ENCODE results near the gene IPO4.

IPO4 gene

DNA sequence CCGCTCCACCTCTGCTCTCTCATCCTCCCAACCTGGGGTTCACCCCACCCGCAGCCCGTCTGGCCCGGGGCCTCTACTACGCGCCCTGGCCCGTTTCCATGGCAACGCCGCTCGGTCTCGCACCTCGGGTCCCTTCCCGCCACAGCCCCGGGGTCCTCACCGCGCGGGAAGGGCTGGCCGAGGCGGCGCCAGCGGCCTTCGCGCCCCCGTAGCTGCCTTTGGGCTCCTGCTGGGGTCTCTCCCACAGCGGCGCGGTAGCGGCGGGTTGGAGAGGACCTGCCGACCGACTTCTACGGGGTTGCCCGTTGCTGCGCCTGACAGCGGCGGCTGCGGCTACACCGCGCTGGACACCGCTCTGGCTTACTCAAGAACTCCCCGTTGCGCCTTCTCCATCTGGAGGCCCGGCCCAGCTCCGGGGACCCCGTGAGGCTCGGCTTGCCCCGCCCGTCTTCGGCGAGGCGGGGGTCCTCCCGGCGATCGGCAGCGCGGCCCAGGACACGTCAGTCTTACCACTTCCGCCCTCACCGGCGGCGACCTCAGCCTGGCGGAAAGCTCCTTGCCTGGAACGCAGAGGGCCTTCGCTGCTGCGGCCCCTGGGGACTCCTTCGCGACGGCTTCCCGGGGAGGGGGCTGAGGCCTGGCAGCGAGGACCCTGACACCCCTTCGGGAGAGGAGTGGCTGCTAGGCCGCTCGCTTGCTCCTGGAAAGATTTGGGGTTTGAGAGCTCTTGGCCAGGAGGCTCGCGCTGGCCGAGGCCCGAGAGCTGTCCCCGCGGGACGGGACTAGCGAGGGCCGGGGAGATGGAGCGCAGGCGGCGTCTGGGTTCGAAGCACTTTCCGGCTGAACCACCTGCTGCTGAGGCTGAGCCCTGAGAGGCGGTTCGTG, 6.8 kb upstream of the IPO4 start, which contains the start of gene TM9SF1:
Gene TM9SF1, minus strand, starts transcription at position 256 of the 885 bp plus-strand sequence. CDS start 422 bp downstream, outside the sequence.
- TF ChIP-seq, protein P1, sequence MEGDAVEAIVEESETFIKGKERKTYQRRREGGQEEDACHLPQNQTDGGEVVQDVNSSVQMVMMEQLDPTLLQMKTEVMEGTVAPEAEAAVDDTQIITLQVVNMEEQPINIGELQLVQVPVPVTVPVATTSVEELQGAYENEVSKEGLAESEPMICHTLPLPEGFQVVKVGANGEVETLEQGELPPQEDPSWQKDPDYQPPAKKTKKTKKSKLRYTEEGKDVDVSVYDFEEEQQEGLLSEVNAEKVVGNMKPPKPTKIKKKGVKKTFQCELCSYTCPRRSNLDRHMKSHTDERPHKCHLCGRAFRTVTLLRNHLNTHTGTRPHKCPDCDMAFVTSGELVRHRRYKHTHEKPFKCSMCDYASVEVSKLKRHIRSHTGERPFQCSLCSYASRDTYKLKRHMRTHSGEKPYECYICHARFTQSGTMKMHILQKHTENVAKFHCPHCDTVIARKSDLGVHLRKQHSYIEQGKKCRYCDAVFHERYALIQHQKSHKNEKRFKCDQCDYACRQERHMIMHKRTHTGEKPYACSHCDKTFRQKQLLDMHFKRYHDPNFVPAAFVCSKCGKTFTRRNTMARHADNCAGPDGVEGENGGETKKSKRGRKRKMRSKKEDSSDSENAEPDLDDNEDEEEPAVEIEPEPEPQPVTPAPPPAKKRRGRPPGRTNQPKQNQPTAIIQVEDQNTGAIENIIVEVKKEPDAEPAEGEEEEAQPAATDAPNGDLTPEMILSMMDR (IDR thresholded peaks at IDR 0.05; ENCODE audit: insufficient read depth, low read depth, low read length, missing control alignments), result no peak
- H3K4me3 ChIP-seq (ENCODE audit: low read depth, low read length), result peak within 1 kb of the TSS; percentile 77
- DNase-seq (ENCODE audit: low read depth), result peak; percentile 96

DNA sequence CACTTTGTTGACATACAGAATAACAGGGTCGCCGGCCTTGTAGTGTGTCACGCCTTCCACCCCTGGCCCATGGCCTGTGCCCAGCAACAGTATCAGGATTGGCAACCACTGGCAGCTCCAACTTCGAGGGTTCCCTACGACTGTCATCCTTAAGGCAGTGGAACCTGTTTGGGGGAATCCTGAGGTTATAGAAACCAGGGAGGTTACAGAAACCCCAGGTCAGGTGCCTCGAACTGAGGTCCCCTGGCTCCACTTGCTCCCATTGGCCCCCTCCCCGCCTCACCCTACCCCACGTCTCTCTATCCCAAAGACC, 6.2 kb upstream of the IPO4 start:
- TF ChIP-seq, protein P1 (IDR thresholded peaks at IDR 0.05; ENCODE audit: insufficient read depth, low read depth, low read length, missing control alignments), result no peak

DNA sequence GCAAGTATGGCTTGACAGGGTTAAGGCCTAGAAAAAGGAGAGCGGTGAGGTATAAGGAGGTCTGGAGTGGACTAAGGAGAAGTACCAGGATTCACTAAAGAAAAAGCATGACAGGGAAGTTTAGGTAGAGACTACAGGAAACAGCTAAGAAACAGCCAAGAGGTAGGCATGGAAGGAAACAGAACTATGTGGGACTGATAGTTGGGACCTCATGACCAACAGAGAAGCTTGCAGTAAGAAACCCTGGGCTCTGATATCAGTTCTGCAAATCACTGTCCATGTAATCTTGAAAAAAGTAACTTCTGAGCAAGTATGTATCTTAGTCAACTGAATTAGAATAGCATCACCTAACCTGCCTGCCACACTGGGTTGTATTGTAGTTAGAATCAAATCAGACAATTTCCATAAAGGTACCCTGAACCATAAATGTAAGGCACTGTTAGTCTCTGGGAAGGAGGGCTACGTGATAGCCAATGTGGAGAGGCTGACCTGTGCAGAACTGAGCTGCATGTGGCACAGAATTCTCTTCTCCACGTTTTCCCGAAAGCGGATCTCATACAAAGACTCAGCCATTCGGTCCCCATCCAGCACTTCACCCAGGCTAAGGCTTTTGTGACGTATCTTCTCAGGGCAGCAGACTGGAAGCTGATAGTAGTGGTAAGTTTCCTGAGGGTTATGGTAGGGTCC, 5.7 kb upstream of the IPO4 start:
- H3K4me3 ChIP-seq (ENCODE audit: low read depth, low read length), result peak overlapping the region; percentile 77
- TF ChIP-seq, protein P1 (IDR thresholded peaks at IDR 0.05; ENCODE audit: insufficient read depth, low read depth, low read length, missing control alignments), result no peak
- DNase-seq (ENCODE audit: low read depth), result no peak

More for the DNA sequence above, 6.2 kb upstream of the IPO4 start:
- H3K4me3 ChIP-seq (ENCODE audit: low read depth, low read length), result peak overlapping the region; percentile 77
- no peak for DNase-seq (ENCODE audit: low read depth)

DNA sequence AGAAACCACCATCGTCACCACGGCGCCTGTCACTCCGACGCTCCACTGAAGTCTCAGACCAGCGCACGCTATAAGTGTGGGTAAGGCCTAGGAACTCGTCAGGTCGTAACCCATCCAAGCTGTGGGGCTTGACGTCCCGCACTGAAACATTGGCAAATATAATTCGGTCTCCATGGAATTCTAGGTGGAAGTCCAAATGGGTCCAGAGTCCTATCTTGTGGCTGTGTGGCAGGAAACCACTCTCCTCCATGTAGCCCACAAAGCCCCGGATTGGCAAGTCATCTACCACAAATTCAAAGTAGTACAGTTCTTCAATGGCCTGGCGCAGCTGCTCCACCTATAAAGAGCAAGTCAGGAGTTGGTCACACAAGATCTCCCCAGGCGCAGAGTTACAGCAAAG, 4.3 kb upstream of the IPO4 start:
- DNase-seq (ENCODE audit: low read depth), result no peak
- TF ChIP-seq, protein P1 (IDR thresholded peaks at IDR 0.05; ENCODE audit: insufficient read depth, low read depth, low read length, missing control alignments), result no peak
- H3K4me3 ChIP-seq (ENCODE audit: low read depth, low read length), result no peak overlapping the region

DNA sequence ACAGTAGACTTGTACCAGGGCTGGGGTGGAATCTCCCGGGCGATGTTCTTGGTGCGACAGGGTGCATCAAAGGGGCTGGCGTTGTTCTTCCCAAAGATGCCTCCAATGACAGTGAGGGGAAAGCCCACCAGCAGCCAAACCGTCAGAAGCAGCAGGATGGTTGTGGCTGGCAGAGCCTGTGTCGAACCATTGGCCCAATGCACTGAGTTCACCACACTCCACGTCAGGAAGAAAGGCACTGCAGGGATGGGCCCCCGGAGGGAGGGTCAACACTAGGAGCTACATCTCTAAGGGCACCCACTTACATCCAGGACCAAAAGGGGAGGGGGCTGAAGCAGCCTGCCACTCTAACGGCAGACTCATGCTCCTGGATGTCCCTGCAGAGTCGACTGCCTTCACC, 1.8 kb upstream of the IPO4 start:
- TF ChIP-seq, protein P1 (IDR thresholded peaks at IDR 0.05; ENCODE audit: insufficient read depth, low read depth, low read length, missing control alignments), result no peak
- no peak for DNase-seq (ENCODE audit: low read depth)
- no peak overlapping the region for H3K4me3 ChIP-seq (ENCODE audit: low read depth, low read length)

DNA sequence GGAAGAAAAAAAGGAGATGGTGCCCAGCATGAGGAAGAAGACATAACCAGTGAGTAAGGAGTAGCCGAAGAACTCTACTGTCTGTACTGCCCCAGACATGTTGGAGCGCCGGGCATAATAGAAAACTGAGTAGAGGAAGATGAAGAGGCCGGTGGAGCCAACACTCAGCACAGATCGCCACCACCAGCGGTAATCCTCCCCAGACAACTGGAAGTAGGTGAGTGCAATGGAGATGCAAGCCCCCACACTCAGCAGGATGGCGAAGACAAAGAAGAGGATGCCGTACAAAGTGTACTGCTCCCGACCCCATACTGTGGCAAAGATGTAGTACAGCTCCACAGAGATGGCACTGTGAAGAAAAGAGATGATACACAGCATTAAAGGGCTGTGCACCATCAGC, 844 bp upstream of the IPO4 start:
- no peak for DNase-seq (ENCODE audit: low read depth)
- no peak overlapping the region for H3K4me3 ChIP-seq (ENCODE audit: low read depth, low read length)
- TF ChIP-seq, protein P1 (IDR thresholded peaks at IDR 0.05; ENCODE audit: insufficient read depth, low read depth, low read length, missing control alignments), result no peak

All from GM12865 (cell line).